GM12878 (cell line): Measurements from ENCODE around the gene KASH5. TPM values are rescaled to one million over a fixed set of nuclear protein-coding genes. Genes with fewer than 3 reads are reported as not detected.

Source experiments
- ATAC-seq: fragments of 200-7000 bp; cut with Tn5 transposase; 3 replicates; pipeline ENCODE4 v1.9.1; 2020; ENCODE audit warnings: mild to moderate bottlenecking, moderate library complexity
- BruUV-seq: library from RNA; stranded (reverse); fragments of 400-500 nt; replicated peaks from 2 replicates; lab custom pipeline; 2021; lab: Mats Ljungman, UMichigan
- CTCF ChIA-PET: fragments of 300-600 bp; sonication (Branson Sonifier 250); formaldehyde crosslinking; extraction: SDS; loops from one replicate; lab custom pipeline; 2021; ENCODE audit warnings: inconsistent platforms; lab: Yijun Ruan, JAX
- POLR2A ChIA-PET: fragments of 350-600 bp; formaldehyde crosslinking; extraction: SDS; loops from one replicate; lab custom pipeline; 2021; ENCODE audit warnings: inconsistent platforms; lab: Charles Lee
- RAD21 ChIA-PET: fragments of 300-600 bp; sonication (Branson Sonifier 250); formaldehyde crosslinking; loops from one replicate; lab custom pipeline; 2023; ENCODE audit warnings: antibody characterized with exemption; ENCODE audit not compliant: unreplicated experiment; lab: Charles Lee
- SMC1A ChIA-PET: fragments of 300-600 bp; sonication (Branson Sonifier 250); formaldehyde crosslinking; loops from one replicate; lab custom pipeline; 2023; ENCODE audit not compliant: unreplicated experiment, uncharacterized antibody; lab: Charles Lee
- DNase-seq: peaks from one replicate; pipeline ENCODE4 v3.0.0-alpha.2; 2011; ENCODE audit warnings: low read depth, low spot score
- FAIRE-seq: peaks from 3 replicates; lab custom pipeline; 2011; peaks lifted over from hg19 to GRCh38; lab: Jason Lieb, UNC
- H2AFZ ChIP-seq: 2 replicates; pipeline ENCODE4 v1.6.0; 2011; ENCODE audit warnings: low read depth, low read length, control low read depth; ENCODE audit not compliant: control insufficient read depth
- H3K27ac ChIP-seq: 2 replicates; pipeline ENCODE4 v1.5.1; 2011; ENCODE audit warnings: control low read depth; ENCODE audit not compliant: control insufficient read depth, insufficient read depth
- H3K27me3 ChIP-seq, 2 experiments: replicated peaks in 1 of 2; 2 replicates each; pipeline versions ENCODE4 v1.6.0 to v1.6.1; 2011; ENCODE audit warnings: low read length in 1 of 2; ENCODE audit not compliant: control insufficient read depth in 2 of 2, insufficient read depth in 2 of 2
- H3K36me3 ChIP-seq, 2 experiments: 2 replicates each; pipeline ENCODE4 v1.5.1; 2011; ENCODE audit warnings: low read length in 1 of 2; ENCODE audit not compliant: control insufficient read depth in 2 of 2, insufficient read depth in 2 of 2
- H3K4me1 ChIP-seq: 2 replicates; pipeline ENCODE4 v1.6.1; 2011; ENCODE audit warnings: mild to moderate bottlenecking, low read length, moderate library complexity, mixed read lengths; ENCODE audit not compliant: control insufficient read depth, insufficient read depth
- H3K4me2 ChIP-seq: 2 replicates; pipeline ENCODE4 v1.6.0; 2011; ENCODE audit warnings: control low read depth; ENCODE audit not compliant: control insufficient read depth, insufficient read depth
- H3K4me3 ChIP-seq: fragments of 200-600 bp; sonication (generic); 2 replicates; pipeline ENCODE4 v1.5.1; 2016
- H3K79me2 ChIP-seq: 2 replicates; pipeline ENCODE4 v1.6.0; 2011; ENCODE audit warnings: low read length; ENCODE audit not compliant: control insufficient read depth, insufficient read depth
- H3K9ac ChIP-seq: 2 replicates; pipeline ENCODE4 v1.8.0; 2011; ENCODE audit warnings: low read length, control low read depth, mixed read lengths; ENCODE audit not compliant: control insufficient read depth, insufficient read depth
- H3K9me3 ChIP-seq: replicated peaks from 3 replicates; pipeline ENCODE4 v1.5.1; 2011; ENCODE audit warnings: mild to moderate bottlenecking, low read length; ENCODE audit not compliant: control insufficient read depth, insufficient read depth
- H4K20me1 ChIP-seq: 2 replicates; pipeline ENCODE4 v1.6.0; 2011; ENCODE audit not compliant: control insufficient read depth, insufficient read depth
- DPF2 ChIP-seq: fragments of 450-650 bp; IDR thresholded peaks from 2 replicates; pipeline ENCODE4 v1.6.1; 2017; ENCODE audit warnings: mild to moderate bottlenecking
- KLF5 ChIP-seq: fragments of 450-650 bp; IDR thresholded peaks from 2 replicates; pipeline ENCODE4 v1.6.1; 2014; ENCODE audit warnings: mild to moderate bottlenecking; ENCODE audit not compliant: partially characterized antibody
- MYB ChIP-seq: fragments of 150-350 bp; IDR thresholded peaks from 2 replicates; pipeline ENCODE4 v1.6.1; 2014; ENCODE audit warnings: mild to moderate bottlenecking, low read depth, low read length, borderline replicate concordance
- NR2C1 ChIP-seq: fragments of 450-650 bp; IDR thresholded peaks from 2 replicates; pipeline ENCODE4 v1.6.1; 2017; ENCODE audit warnings: antibody characterized with exemption, mild to moderate bottlenecking, moderate library complexity
- RBBP5 ChIP-seq: fragments of 200-600 bp; sonication (generic); conservative IDR thresholded peaks from 2 replicates; pipeline ENCODE4 v1.6.1; 2016
- SRF ChIP-seq, 2 experiments: IDR thresholded peaks; 2 replicates each; pipeline ENCODE4 v1.6.1; 2011; ENCODE audit warnings: low read depth in 2 of 2, low read length in 2 of 2, mild to moderate bottlenecking in 1 of 2, moderate library complexity in 1 of 2
- TBL1XR1 ChIP-seq: IDR thresholded peaks from 2 replicates; pipeline ENCODE4 v1.6.1; 2012; ENCODE audit warnings: low read depth, low read length, improper control_type of control experiment
- ZNF207 ChIP-seq: fragments of 450-650 bp; IDR thresholded peaks from 2 replicates; pipeline ENCODE4 v1.6.1; 2014; ENCODE audit warnings: antibody characterized with exemption, mild to moderate bottlenecking, borderline replicate concordance
- ZNF687 ChIP-seq: fragments of 450-650 bp; IDR thresholded peaks from 2 replicates; pipeline ENCODE4 v1.6.1; 2017; ENCODE audit warnings: mild to moderate bottlenecking, moderate library complexity
- WGBS: methylation state at CpG from one replicate; pipeline ENCODE4 v1.1.6; 2016; ENCODE audit warnings: low lambda C conversion rate; ENCODE audit not compliant: insufficient replicate concordance, insufficient coverage; ENCODE audit errors: missing lambda C conversion rate; 5-methylcytosine and 5-hydroxymethylcytosine counted together
- in situ Hi-C: fragments of 300-500 bp; cut with MboI; formaldehyde crosslinking; loops from 9 replicates; pipeline ENCODE4 v1.14.3; 2018; ENCODE audit warnings: mixed read lengths
- intact Hi-C: fragments of 100-400 bp; cut with micrococcal nuclease; formaldehyde crosslinking; loops from one replicate; pipeline ENCODE4 v1.14.2; 2022; ENCODE audit not compliant: unreplicated experiment
- polyA plus RNA-seq, 11 experiments: library from polyadenylated mRNA; depleted of rRNA in 4 of 11; unstranded in 6 of 11; stranded (reverse) in 5 of 11; fragments of >200 nt; fragmentation: Nextera tagmentation in 4 of 11; fragmentation: Illumina TruSeq in 1 of 11; extraction: Ambion mirVana in 4 of 11; extraction: Trizol in 1 of 11; gene quantifications; 1 replicate in 1 of 11; 2 replicates in 10 of 11; pipeline versions ENCODE4 v1.2.1 to v1.2.3, GENCODE V29; 2011 to 2016; ENCODE audit warnings: inconsistent platforms in 2 of 11, missing spikeins in 2 of 11, low read depth in 1 of 11
- total RNA-seq, 4 experiments: library from RNA; depleted of rRNA in 3 of 4; stranded (reverse); fragments of >200 nt in 3 of 4; fragmentation: Illumina TruSeq in 1 of 4; extraction: Trizol in 1 of 4; gene quantifications; 2 replicates each; pipeline versions ENCODE4 v1.2.1 to v1.2.3, GENCODE V29; 2013 to 2021

KASH5 gene
- total and polyA plus RNA-seq, 10 of the 15 experiments (the other 5 are each of a cell fraction or from before 2014, with no cell fraction given) = 0.03 to 0.06 (median 0.05) TPM; not detected in 7

GRCh38 chr19:49357186-49357585 is 30.9 kb upstream of the KASH5 start:
- SMC1A ChIA-PET = no interaction called here
- CTCF ChIA-PET = interaction anchor here (0.6 kb wide), 1 partner anchor 159 kb away, joined by 3 read pairs; no protein-coding TSS in a partner anchor
- Histone ChIP-seq H3K9me3 (no peaks in the 10 kb centered on the region), H3K36me3 (no peaks in the 10 kb centered on the region), H2AFZ (no peak overlapping the region), H3K9ac (no peak overlapping the region), H3K27ac (no peak overlapping the region)
- RAD21 ChIA-PET = no interaction called here
- DNase-seq (no peak), FAIRE-seq (no peak), ATAC-seq (peak; percentile 29; the same call in 1 of the 3 replicates)
- WGBS = 17% methylated on average over 9 of the region's 9 CpGs
- TF ChIP-seq ZNF687 = no peak
- no peak for TF ChIP-seq NR2C1
- TF ChIP-seq ZNF207 = no peak
- TF ChIP-seq DPF2 = no peak
- no peak for TF ChIP-seq SRF (IDR thresholded peaks at IDR 0.05; ENCODE audit: low read depth in 2 of 2, low read length in 2 of 2)
- TF ChIP-seq TBL1XR1 = no peak
- TF ChIP-seq KLF5 = no peak
- TF ChIP-seq MYB = no peak
- TF ChIP-seq RBBP5 = no peak
- TF ChIP-seq, all 136 proteins: peak for 0
- no peaks in the 10 kb centered on the region for H3K79me2 ChIP-seq
- no peak overlapping the region for H3K4me3 ChIP-seq
- intact Hi-C loops = no loop called here
- in situ Hi-C loops = no loop called here
- no TSS peak for BruUV-seq
- no peaks in the 10 kb centered on the region; the same call in 1 of the 2 replicates for H3K4me1 ChIP-seq
- H3K27me3 ChIP-seq = peaks cover 6 to 8% of the 10 kb centered on the region in 2 experiments; a peak in 3 of 4 replicates
- H3K4me2 ChIP-seq = no peak overlapping the region
- POLR2A ChIA-PET = interaction anchor here (1.1 kb wide), 1 partner anchor 8 kb away, joined by 3 read pairs; no protein-coding TSS in a partner anchor
- no peaks in the 10 kb centered on the region for H4K20me1 ChIP-seq
